Esophagus mucosa (tissue), 1 donor: ENCODE measurements around the gene GPT2. TPM values are rescaled to one million over a fixed set of nuclear protein-coding genes. Genes with fewer than 3 reads are reported as not detected.
"Not testable (repeated sequence)": the region's sequence is repeated elsewhere in the genome, so short reads cannot be mapped to it uniquely, and the experiment has no call there.

ENCODE experiments used
- ATAC-seq: fragments of 200-7000 bp; cut with Tn5 transposase; one replicate; pipeline ENCODE4 v1.9.1; 2020
- total RNA-seq: library from RNA; stranded (reverse); gene quantifications from one replicate; pipeline ENCODE4 v1.2.4, GENCODE V29; 2023
- donor health status: DM: yes; HTN: yes; CAD: no.

GPT2 gene
- total RNA-seq, 1 donor from 2014 or later = 92.0 TPM

GRCh38 chr16:46923513-46924295 is 39.5 kb downstream of the GPT2 start:
- no peak for ATAC-seq

GRCh38 chr16:46924402-46924801 is 40.2 kb downstream of the GPT2 start:
- ATAC-seq = no peak

- ATAC-seq = no peak
Measured at GRCh38 chr16:46926470-46927225, 42.5 kb downstream of the GPT2 start.

GRCh38 chr16:46927273-46927672 is 43.1 kb downstream of the GPT2 start:
- ATAC-seq = no peak

DNA sequence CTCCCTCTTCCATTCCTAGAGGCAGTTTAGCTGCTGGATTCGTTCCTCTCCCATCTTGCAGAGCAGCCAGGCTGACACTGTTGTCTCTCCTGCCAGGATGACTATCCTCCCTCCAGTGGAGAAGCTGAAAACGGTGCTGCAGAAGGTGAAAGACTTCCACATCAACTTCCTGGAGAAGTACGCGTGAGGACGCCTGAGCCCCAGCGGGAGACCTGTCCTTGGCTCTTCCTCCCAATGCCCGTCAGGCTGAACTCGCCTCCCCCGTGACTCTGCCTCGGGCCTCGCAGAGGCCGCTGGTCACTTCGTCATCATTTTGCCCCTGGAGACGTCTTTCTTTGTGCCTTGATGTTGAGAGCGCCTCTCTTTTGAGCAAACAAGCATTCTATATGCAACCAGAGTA is 44.6 kb downstream of the GPT2 start:
- no peak for ATAC-seq

GRCh38 chr16:46929378-46930332 is 45.5 kb downstream of the GPT2 start:
- ATAC-seq = peak; percentile 75

DNA sequence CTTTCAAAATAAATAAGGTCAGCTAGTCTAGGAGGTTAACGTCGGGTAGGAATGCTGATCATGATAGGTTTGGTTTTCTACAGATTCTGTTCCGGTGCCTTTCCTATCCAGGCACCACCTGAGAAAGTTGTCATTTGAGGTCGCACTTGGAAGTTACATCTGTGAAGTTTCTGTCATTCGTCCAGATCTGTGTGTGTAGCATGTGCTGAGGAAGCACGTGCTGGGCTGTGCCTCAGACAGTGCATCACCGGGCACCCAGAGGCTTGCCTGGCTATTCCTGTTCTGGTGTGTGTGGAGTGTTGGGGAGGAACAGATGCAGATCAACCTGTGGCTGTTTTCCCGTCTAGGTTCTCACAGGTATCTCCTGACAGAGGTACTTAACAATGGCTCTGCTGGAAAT is 46.7 kb downstream of the GPT2 start:
- ATAC-seq = no peak

GRCh38 chr16:46932802-46933201 is 48.6 kb downstream of the GPT2 start:
- peak; percentile 21 for ATAC-seq

- ATAC-seq = no peak
Measured at GRCh38 chr16:46937536-46937935, 53.4 kb downstream of the GPT2 start.

- ATAC-seq = not testable (repeated sequence)
Measured at GRCh38 chr16:46944713-46945112, 60.6 kb downstream of the GPT2 start.

GRCh38 chr16:46947900-46948547 is 63.9 kb downstream of the GPT2 start:
- peak; percentile 57 for ATAC-seq

DNA sequence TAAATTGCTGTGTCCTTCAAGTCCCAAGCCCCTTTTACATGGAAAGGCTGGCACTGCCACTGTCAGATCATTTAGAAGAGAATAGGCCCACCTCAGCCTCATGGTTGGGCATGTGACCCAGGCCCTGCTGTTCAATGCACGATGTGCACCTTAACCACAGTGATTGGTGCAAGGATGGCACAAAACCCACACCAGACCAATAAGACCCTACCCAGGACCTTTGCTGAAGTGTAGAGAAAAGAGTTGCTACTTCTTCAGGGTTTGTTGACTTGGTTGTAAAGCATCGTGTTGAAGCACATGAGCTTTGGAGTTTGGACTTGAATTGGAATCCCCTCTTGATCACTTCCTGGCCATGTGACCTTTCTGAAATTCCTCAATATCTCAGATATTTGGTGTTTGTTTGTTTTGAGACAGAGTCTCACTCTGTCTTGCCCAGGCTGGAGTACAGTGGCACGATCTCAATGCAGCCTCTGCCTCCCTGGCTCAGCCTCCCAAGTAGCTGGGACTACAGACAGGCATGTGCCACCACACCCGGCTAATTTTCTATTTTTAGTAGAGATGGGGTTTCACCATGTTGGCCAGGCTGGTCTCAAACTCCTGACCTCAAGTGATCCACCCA is 64.5 kb downstream of the GPT2 start:
- no peak for ATAC-seq

DNA sequence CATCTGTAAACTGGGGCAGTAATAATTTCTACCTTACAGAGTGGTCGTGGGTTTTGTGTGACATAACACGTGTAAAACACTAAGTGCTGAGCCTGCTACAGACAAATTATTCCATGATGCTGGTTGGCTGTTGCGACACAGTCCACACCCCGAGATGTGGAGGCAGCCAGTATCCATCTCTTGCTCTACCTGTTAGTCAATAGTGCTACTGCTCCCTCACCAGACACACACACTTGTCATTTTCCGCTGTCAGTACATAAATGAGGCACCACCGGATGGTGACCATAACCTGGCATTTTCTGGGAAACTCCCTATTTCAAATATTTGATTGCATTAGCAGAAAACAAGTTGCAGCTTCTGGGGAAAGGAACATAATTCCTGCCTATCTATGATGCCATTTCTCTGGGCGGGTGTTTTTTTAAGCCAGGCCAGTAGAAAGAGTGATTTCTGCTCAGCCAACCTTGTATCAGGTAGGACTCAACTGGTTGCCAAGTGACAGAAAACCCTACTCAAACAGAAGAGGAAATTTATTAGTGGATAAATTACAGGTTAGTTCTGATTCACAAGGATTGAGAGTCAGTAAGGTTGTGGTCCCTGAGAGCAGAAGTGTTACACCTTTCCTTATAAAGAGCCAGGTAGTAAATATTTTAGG is 65.2 kb downstream of the GPT2 start:
- ATAC-seq = peak; percentile 79

DNA sequence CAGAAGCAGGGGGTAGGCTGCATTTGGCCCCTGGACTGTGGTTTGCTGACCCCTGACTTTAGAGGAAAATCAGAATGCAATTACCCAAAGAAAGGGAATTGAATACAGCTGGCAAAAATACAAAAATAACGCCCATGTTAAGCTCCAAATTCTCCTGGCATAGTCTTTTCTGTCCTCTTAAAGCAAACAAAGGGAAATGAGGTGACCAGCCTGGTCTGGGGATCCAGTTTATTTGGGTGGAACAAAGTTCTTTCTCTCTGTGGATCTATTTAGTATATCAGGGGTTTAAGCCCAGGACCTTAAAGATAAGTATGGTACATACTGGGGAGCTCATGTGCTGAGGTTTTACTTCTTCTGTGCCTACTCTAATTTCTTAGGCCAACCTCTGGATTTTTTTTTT is 65.8 kb downstream of the GPT2 start:
- ATAC-seq = no peak

DNA sequence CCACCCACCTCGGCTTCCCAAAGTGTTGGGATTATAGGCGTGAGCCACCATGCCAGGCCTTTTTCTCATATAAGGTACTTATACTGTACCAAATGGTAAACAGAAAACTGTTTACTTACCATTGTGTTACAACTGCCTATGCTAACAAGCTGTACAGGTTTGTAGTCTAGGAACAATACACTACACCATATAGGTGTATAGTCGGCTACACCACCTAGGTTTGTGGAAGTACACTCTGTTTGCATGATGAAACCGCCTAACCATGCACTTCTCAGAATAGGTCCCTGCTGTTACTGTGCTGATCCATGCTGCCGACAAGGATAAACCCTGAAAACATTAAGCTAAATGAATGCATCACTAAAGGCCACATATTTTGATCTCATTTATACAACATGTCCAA is 70.4 kb downstream of the GPT2 start:
- no peak for ATAC-seq

- no peak for ATAC-seq
Measured at GRCh38 chr16:46961373-46962353, 77.5 kb downstream of the GPT2 start.

DNA sequence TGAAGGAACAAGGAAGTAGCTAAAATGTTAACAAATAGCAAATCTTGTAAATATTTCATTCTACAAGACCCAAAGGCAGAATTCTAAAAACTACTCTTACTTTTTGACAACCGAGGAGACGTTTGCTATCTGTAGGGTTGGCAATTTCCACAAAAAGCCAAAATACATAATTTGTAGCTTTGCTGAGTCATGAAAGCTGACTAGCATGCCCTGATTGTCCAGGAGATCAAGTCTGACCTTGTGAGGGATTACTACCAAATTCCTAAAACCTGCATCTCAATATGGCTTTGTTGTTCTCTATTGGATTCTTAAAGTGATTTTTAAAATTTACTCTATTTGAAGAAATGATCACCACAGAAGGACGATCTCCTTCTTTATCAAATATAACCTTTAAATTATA is 78.5 kb downstream of the GPT2 start:
- ATAC-seq = no peak

DNA sequence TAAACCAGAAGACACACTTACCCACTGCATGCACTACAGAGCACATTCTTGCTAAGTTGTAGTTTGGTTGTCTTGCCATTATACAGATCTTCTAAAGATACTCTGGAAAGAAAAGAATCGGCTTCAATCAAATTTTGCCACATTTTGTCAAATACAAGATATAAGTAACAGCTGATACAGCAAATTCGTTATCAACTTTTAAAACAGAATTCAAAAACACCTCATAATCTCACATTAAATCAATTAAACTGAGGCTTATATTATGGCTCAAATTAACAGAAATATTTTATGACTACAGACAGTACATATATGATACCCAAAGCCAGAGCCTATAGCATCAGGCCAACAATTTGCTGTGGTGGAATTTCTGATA is 83.9 kb downstream of the GPT2 start:
- ATAC-seq = no peak

- no peak for ATAC-seq
Measured at GRCh38 chr16:46970089-46970488, 85.9 kb downstream of the GPT2 start.

GRCh38 chr16:46971271-46971670 is 87.1 kb downstream of the GPT2 start:
- ATAC-seq = no peak
